ENCODE data around the gene RUNX2. TPM values are rescaled to one million over a fixed set of nuclear protein-coding genes. Genes with fewer than 3 reads are reported as not detected.
"Not testable (repeated sequence)": the region's sequence is repeated elsewhere in the genome, so short reads cannot be mapped to it uniquely, and the experiment has no call there.

Gene RUNX2
- polyA plus RNA-seq, 4 donors, result 2.5 to 2.9 (median 2.8) TPM

GRCh38 chr6:45543298-45544235, 215.4 kb downstream of the RUNX2 start:
- no peak for DNase-seq (ENCODE audit: low read depth in 4 of 4, low spot score in 3 of 4)

DNA sequence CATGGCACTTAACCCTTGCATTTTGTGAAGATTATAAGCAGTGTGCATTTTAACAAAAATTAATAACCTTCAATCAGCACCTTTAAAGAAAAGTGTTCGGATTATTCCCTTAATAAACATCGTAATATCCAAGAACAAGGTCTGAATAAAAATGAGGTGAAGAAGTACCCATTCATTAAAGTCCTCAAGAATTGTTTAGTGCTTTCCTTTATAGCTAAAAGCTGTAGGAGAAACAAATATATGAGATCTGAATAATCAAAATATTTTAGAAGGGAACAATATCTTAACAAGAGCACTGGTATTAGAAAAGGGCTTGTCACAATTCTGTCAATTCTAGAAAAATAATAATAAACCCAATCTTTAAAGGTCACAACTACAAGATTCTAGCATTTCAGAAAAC, 217.3 kb downstream of the RUNX2 start:
- no peak for DNase-seq (ENCODE audit: low read depth in 4 of 4, low spot score in 3 of 4)

GRCh38 chr6:45548657-45549515, 220.8 kb downstream of the RUNX2 start:
- no peak for DNase-seq (ENCODE audit: low read depth in 4 of 4, low spot score in 3 of 4)

GRCh38 chr6:45552536-45552935, 224.4 kb downstream of the RUNX2 start:
- no peak for DNase-seq (ENCODE audit: low read depth in 4 of 4, low spot score in 3 of 4)

DNA sequence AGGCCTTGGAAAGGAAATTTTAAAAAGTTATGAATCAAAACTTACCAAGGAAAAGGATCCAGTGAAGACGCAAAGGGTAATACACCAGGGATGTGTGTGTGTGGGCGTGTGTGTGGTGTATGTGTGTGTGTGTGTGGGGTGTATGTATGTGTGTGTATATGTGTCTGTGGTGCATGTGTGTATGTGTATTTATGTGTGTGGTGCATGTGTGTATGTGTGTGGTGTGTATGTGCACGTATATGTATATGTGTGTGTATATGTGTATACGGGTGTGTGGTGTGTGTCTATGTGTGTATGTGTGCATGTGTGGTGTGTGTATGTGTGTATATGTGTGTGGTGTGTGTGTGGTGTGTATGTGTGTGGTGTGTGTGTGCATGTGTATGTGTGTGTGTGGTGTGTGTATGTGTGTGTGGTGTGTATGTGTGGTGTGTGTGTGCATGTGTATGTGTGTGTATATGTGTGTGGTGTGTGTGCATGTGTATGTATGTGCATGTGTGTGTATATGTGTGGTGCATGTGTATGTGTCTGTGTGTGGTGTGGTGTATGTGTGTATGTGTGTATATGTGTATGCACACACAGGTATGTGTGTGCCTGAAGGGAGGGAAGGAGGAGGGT, 225.7 kb downstream of the RUNX2 start:
- DNase-seq (ENCODE audit: low read depth in 4 of 4, low spot score in 3 of 4), result no peak

GRCh38 chr6:45554591-45554990, 226.5 kb downstream of the RUNX2 start:
- DNase-seq (ENCODE audit: low read depth in 4 of 4, low spot score in 3 of 4), result no peak

DNA sequence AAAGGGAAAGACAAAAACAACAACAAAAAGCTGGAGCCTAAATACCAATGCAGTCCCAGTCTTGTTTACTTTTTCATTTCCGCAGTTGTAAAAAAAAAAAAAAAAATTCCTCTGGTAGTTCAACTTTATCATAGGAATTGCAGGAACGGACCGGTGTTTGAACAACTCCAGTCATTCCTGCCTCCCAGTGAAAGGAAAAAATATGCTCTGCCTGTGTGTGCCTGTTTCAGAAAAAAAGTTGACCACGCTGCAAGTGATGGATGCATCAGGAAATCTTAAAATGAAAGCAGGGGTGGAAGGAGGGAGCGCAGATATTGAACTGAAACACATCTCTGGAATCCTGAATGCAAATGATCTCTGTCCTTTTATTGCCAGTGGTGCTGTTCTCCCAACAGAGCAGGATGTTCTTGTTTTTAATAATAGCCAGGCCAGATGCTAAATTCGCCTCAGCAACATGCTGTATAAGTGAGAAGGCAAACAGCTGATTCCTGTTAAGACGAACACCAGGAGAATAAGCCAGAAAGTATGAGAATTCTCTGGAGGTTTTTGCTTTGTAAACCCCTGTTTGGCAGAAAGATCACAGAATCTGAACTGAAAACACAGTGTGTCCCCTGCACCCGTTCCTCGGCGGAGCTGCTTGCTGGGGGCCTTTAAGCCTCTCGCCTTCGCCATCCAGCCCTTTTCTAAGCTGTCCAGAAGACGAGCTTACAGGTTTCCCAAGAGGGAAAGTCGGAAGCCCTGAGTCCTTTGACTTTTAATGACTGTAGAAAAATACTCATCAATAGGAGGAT, 228.0 kb downstream of the RUNX2 start:
- DNase-seq (ENCODE audit: low read depth in 4 of 4, low spot score in 3 of 4), result no peak

- DNase-seq (ENCODE audit: low read depth in 4 of 4, low spot score in 3 of 4), result no peak
Measured at GRCh38 chr6:45556828-45557227, 228.7 kb downstream of the RUNX2 start.

- no peak for DNase-seq (ENCODE audit: low read depth in 4 of 4, low spot score in 3 of 4)
Measured at GRCh38 chr6:45557454-45557853, 229.3 kb downstream of the RUNX2 start.

DNA sequence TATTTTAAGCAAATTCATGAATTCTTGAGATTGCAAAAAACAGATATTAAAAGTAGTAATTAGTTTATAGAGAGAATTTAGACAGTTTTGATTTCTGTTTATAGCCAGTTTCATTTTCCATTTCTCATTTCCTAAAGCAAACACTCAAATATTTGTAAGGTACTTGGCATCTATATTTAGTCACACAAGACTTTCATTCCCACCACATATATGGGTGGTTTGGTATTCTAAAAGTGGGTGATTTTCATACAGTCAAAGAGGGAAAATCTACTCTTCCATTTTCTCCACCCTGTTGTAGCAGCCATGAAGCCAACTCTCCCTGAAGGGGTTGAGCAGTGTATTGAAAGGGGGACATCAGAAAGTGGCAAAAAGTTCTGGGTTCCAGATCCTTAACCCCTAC, 230.7 kb downstream of the RUNX2 start:
- DNase-seq (ENCODE audit: low read depth in 4 of 4, low spot score in 3 of 4), result no peak

GRCh38 chr6:45560321-45560820, 232.2 kb downstream of the RUNX2 start:
- DNase-seq (ENCODE audit: low read depth in 4 of 4, low spot score in 3 of 4), result not testable (repeated sequence)

- no peak for DNase-seq (ENCODE audit: low read depth in 4 of 4, low spot score in 3 of 4)
Measured at GRCh38 chr6:45562171-45562570, 234.0 kb downstream of the RUNX2 start.

GRCh38 chr6:45563041-45563440, 234.9 kb downstream of the RUNX2 start:
- DNase-seq (ENCODE audit: low read depth in 4 of 4, low spot score in 3 of 4), result no peak

DNA sequence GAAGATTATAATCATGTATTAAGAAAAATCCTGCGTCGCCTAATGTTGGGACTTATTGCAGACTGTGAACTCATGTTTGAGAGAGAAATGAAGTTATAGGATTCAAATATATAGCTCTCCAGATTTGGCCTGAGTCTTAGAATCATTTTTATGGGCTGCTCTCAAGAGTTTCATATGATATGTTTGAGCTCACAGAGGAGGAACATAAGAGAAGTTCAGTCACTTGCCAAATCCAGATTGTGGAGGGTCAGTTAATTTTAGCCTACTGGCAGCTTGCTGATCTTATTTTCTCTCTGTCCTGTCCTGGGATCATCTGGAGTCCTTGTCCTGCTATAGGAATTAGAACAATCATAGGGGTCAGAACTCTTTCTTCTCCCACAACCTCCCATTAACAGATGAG, 235.7 kb downstream of the RUNX2 start:
- DNase-seq (ENCODE audit: low read depth in 4 of 4, low spot score in 3 of 4), result no peak

GRCh38 chr6:45566882-45567281, 238.8 kb downstream of the RUNX2 start:
- no peak for DNase-seq (ENCODE audit: low read depth in 4 of 4, low spot score in 3 of 4)

DNA sequence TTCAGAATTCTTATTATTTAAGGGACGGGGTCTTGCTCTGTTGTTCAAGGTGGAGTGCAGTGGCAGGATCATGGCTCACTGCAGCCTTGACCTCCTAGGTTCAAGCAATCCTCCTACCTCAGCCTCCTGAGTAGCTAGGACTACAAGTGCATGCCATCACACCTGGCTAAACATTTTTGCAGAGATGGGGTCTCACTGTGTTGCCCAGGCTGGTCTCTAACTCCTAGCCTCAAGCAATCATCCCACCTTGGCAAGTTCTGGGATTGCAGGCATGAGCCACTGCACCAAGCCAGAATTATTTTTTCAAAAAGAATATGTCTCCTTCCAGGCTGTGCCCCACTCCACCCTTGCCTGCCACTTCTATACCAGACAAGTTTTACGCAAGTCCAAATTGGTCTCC, 239.7 kb downstream of the RUNX2 start:
- DNase-seq (ENCODE audit: low read depth in 4 of 4, low spot score in 3 of 4), result no peak

DNA sequence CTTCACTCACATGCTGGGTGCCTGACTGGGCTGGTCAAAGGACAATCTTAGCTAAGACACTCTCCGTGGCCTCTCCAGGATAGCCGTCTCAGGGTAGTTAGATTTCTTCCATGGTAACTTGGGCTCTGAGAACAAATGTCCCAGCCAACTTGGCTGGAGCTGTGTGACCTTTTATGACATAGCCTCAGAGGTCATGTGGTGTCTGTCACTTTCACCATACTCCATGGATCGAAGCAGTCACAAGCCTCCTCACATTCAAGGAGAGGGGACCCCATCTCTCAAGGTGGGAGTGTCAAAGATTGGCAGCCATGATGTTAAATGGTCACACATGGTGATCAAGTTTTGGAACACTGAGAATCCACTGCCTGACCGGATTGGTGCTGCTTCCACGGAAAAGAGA, 240.5 kb downstream of the RUNX2 start:
- DNase-seq (ENCODE audit: low read depth in 4 of 4, low spot score in 3 of 4), result no peak

- DNase-seq (ENCODE audit: low read depth in 4 of 4, low spot score in 3 of 4), result no peak
Measured at GRCh38 chr6:45569210-45569945, 241.2 kb downstream of the RUNX2 start.

DNA sequence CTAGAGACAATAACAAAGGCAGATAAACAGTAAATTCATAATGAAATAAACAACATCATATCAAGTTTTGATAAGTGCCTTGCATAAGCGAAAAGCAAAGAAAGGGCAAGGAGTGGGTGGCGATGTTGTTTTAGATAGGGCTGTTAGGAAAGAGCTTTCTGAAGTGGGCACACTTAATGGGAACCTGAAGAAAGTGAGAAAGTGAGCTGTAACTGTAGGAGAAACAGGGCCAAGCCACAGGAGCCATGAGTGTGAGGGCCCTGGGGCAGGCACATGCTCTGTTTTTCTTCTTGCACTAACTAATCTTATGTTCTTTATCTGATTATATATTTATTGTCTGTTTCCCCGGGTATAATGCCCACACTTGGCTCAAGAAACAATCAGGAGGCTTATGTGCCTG, 243.0 kb downstream of the RUNX2 start:
- no peak for DNase-seq (ENCODE audit: low read depth in 4 of 4, low spot score in 3 of 4)

Data from right renal pelvis (tissue), 4 donors.